ENCODE data around the gene UPK2.
"Not testable (repeated sequence)": the region's sequence is repeated elsewhere in the genome, so short reads cannot be mapped to it uniquely, and the experiment has no call there.

Gene UPK2

DNA sequence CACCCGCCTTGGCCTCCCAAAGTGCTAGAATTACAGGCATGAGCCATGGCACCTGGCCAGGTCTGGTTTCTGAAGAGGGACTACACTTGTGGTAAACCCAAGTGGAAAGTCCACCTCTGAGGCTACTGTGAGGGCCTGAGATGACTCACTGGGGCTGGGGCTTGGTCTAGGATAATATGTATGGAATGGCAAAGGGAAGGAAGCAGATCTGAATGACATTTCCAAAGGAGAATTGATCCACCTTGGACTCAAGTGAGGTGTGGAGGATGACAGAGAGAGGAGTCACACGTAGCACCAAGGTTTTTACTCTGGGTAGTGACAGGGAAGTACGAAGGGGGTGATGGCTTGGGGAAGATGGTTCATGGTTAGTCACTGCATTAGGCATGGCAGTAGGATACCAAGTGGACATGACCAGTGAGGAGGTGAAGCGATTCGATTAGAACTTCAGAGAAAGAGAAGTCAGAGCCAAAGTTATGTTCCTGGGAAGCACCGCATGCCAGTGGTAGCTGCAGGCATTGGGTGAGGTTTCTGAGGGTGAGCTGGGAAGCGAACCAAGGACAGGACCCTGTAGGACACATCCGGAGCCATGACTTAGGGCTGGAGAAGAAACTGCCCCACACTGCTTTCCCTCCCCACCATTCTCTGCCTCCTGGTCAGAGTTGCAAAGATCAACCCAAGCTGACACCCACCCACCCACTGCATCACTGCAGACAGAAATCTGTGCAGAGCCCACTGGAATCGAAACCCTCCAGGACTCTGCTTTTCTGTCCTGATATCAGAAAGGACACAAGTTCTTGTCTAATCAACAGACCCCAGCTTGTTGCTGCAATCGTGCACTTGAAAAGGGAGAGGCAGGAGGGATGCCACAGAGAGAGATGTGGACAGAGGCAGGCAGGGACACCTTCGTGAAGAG is 17.4 kb upstream of the UPK2 start:
- peak; percentile 100 for DNase-seq (ENCODE audit: low spot score)

DNA sequence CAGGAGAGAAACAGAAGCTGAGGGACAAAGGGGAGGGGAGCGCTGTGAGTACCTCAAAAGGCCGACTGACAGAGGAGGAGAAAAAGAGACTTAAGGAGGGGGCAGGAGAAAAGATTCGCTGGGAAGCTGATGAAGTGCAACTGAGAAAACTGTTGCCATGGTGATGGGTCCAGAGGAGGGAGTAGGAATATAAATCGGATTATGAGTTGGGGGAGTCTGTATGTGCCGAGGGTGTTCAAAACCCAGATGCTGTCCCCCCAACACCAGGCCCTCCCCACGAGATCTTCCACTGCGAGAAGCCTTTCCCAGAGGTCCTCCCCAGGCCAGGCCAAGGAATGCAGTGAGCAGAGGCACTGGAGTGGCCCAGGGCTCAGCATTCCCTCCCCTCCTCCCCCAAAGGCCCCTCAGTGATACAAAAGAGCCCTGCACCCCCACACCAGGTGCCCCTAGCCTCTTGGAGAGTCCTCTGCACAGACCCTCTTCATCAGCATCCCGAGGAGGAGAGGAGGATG is 16.6 kb upstream of the UPK2 start:
- no peak for DNase-seq (ENCODE audit: low spot score)

DNA sequence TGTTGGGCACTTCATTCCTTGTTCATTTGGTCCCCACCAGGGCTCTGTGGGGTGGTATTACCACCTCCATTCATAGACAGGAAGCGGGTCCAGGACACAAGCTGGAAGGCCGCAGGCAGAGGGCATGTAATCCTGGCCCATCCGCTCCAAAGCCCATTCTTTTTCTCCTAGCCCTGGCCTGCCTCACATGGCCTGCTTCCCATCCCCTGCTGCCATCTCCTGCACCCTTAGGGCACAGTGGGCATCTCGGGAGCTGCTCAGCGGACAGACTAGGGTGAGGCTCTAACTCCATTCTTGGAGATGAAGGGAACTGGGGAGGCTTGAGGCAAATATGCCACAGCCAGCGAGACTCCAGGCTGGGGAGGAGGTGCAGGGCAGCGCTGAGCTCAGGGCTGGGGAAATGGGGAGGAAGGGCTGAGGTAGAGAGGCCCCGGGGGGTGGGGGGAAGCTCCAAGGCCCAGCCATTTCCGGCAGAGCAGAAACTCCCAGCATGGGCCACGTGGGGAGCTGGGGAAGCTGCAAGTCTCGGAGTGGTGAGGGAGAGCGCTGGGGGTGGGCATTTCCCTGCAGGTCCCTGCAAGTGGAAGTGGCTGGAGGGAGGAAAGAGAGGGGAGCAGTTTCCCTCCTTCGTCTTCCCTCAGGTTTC is 16.0 kb upstream of the UPK2 start:
- DNase-seq (ENCODE audit: low spot score): peak; percentile 61

GRCh38 chr11:118947091-118947490 is 9.0 kb upstream of the UPK2 start:
- DNase-seq (ENCODE audit: low spot score): no peak

- no peak for DNase-seq (ENCODE audit: low spot score)
Measured at GRCh38 chr11:118948000-118948399, 8.1 kb upstream of the UPK2 start.

DNA sequence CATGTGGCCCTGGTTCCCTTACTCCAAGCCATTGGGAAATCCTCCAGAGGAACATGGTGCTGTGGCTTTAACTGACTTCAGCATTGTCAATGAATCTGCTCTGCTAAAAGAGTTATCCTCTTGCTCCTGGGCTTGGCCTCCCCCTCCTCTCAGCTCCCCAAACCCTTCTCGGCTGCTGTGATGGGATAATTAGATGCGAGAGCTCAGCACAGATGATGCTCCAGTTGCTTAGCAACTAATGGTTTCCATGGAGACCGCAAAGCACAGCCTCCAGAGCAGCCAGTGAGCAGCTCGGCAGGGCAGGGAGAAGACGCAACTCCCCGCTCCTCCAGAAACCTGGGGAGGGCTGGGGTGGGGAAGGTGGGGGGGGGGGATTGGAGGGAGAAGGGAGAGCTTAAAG is 2.8 kb upstream of the UPK2 start:
- no peak for DNase-seq (ENCODE audit: low spot score)

- not testable (repeated sequence) for DNase-seq (ENCODE audit: low spot score)
Measured at GRCh38 chr11:118953976-118954375, 2.1 kb upstream of the UPK2 start.

- no peak for DNase-seq (ENCODE audit: low spot score)
Measured at GRCh38 chr11:118956847-118957469, 860 bp downstream of the UPK2 start.

GRCh38 chr11:118957549-118957948 is 1.5 kb downstream of the UPK2 start:
- no peak for DNase-seq (ENCODE audit: low spot score)

- DNase-seq (ENCODE audit: low spot score): no peak
Measured at GRCh38 chr11:118957968-118958367, 1.9 kb downstream of the UPK2 start.

DNA sequence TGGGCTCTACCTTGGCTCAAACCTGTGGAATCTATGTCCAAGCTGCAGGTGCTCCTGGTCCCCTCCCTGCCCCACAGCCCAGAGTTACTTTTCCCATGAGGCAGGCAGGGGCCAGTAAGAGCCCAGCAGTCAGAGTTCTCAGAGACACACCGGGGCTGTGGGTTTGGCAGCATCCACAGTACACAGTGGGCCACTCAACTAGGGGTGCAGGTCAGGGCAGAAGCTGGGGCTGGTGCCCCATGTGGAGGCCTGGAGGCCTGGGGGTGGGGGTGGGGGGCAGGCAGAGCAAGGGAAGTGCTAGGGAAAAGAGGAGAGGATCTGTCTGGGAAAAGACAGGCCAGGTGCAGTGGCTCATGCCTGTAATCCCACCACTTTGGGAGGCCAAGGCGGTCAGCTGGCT is 2.5 kb downstream of the UPK2 start:
- no peak for DNase-seq (ENCODE audit: low spot score)

- DNase-seq (ENCODE audit: low spot score): no peak
Measured at GRCh38 chr11:118961189-118961588, 5.1 kb downstream of the UPK2 start.

GRCh38 chr11:118961591-118961990 is 5.5 kb downstream of the UPK2 start:
- DNase-seq (ENCODE audit: low spot score): no peak

DNA sequence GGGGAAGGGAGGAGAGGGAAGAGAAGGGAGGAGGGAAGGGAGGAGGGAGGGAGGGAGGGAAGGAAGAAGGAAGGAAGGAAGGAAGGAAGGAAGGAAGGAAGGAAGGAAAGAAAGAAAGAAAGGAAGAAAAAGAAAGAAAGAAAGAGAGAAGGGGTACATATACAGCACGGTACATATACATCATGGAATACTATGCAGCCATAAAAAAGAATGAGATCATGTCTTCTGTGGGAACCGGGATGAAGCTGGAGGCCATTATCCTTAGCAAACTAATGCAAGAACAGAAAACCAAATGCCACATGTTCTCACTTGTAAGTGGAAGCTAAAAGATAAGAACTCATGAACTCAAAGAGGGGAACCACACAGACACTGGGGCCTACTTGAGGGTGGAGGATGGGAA is 13.4 kb downstream of the UPK2 start:
- not testable (repeated sequence) for DNase-seq (ENCODE audit: low spot score)

DNA sequence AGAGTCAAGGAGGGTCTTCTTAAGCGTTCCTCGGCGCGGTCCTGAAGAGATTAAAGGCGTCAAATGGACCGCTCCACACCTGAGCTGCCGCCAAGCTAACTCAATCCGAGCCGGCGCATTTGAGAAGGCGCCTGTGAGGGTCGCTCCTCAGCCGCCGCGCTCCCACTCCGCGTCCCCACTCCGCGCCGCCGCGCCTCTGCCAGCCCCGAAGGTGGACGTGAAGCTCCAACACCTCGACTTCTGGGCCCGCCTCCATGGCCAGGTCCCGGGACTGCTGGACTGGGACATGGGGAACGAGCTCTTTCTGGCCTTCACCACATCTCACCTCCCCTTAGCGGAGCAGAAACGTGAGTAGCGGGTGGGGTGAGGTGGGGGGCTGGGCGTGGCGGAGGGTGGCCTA is 15.5 kb downstream of the UPK2 start, which contains the start of gene FOXR1:
Gene FOXR1, plus strand, starts transcription at position 116 of the 400 bp plus-strand sequence. Its CDS starts 171 bp downstream, at position 287.
- no peak for DNase-seq (ENCODE audit: low spot score)

- no peak for DNase-seq (ENCODE audit: low spot score)
Measured at GRCh38 chr11:118973985-118974384, 17.9 kb downstream of the UPK2 start.

DNA sequence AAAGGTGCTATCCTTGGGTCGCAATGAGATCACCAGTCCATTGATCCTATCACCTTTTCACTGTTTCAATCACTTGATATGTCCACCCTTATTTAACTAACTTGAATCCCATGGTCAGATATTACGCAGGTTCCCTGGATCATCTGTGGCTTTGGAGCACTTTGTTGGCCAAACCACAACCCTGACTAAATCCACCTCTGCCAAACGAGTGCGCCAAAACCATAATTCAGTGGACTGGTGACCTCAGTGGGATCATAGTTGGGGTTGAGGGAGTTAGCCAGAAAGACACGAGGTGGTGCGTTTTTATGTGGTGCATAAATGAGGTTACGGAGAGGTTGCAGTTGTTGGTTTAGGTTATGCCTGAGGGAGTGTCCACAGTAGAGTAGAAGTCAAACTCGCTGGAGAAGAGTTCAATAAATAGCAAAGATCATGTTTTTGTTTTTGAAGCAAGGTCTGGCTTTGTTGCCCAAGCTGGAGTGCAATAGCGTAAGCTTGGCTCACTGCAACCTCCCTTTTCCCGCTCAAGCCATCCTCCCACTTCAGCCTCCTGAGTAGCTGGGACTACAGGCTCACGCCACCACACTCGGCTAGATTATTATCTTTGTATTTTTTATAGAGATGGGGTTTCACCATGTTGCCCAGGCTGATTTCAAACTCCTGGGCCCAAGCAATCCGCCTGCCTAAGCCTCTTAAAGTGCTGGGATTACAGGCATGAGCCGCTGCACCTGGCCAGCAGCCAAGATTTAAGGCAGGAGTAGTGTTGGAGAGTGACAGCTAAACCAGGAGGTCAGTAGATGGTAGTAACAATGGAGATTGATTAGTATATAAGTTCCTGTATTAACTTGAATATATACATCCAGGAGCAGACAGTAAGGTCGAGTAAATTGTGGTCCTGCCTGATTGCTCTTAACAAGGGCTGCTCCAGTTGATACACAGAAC is 19.9 kb downstream of the UPK2 start:
- DNase-seq (ENCODE audit: low spot score): no peak

DNA sequence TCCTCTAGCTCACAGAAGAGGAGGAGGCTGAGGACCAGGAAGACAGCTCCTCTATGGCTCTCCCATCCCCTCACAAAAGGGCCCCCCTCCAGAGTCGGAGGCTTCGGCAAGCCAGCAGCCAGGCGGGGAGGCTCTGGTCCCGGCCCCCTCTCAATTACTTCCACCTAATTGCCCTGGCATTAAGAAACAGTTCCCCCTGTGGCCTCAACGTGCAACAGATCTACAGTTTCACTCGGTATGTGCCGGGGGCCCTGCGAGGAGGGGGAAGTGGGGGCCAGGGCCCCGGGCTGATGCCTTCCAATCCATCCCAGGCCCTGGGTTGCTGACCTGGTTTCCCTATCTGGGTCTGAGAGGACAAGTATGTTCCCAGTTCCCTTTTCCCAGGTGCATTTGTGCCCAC is 23.3 kb downstream of the UPK2 start:
- DNase-seq (ENCODE audit: low spot score): no peak

GRCh38 chr11:118980191-118980881 is 24.2 kb downstream of the UPK2 start:
- peak; percentile 30 for DNase-seq (ENCODE audit: low spot score)

GRCh38 chr11:118984337-118984736 is 28.2 kb downstream of the UPK2 start:
- not testable (repeated sequence) for DNase-seq (ENCODE audit: low spot score)

DNA sequence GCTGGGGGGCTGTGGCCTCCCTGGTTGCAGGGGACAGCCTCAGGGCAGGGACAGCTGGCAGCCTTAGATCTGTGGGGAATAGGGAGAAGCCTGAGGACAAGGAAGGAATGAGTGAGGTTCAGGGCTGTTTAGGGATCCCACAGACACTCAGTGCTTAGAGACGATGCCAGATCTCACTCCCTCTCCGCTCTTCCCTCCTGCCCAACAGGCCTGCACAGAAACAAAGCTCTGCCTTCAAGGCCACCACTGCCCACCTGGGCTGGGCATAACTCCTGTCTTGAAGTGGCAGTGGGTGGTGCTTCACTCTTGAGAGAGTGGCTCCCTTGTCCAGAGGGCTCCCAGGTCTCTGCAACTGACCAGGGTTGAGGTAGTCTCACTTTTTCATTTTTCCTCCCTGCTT is 28.7 kb downstream of the UPK2 start:
- no peak for DNase-seq (ENCODE audit: low spot score)

Data from kidney tubule cell (primary cell).